Uterus (tissue), 4 donors: ENCODE data around the gene CAND1. TPM values are rescaled to one million over a fixed set of nuclear protein-coding genes. Genes with fewer than 3 reads are reported as not detected.
A peak's percentile ranks its signal among the peaks of the same experiment; 100 is the strongest.

ENCODE experiments used
- DNase-seq, 2 donors: peaks; one replicate each; pipeline ENCODE4 v3.0.0-alpha.2; 2019 to 2020
- H3K27ac ChIP-seq, 2 donors: fragments of 200-600 bp; sonication (generic); 1 replicate in 1 of 2; 2 replicates in 1 of 2; pipeline ENCODE4 v1.5.1; 2016 to 2018
- H3K27me3 ChIP-seq, 2 donors: fragments of 200-600 bp; sonication (generic); one replicate each; pipeline ENCODE4 v1.5.1; 2018 to 2019; ENCODE audit warnings: control low read depth in 1 of 2
- H3K36me3 ChIP-seq, 2 donors: fragments of 200-600 bp; sonication (generic); one replicate each; pipeline ENCODE4 v1.5.1; 2019; ENCODE audit warnings: control low read depth in 1 of 2
- H3K4me1 ChIP-seq, 2 donors: fragments of 200-600 bp; sonication (generic); one replicate each; pipeline ENCODE4 v1.5.1; 2018 to 2019; ENCODE audit warnings: control low read depth in 1 of 2
- H3K4me3 ChIP-seq, 2 donors: fragments of 200-600 bp; sonication (generic); 1 replicate in 1 of 2; 2 replicates in 1 of 2; pipeline ENCODE4 v1.5.1; 2018 to 2019; ENCODE audit warnings: mild to moderate bottlenecking in 1 of 2
- H3K9me3 ChIP-seq, 2 donors: fragments of 200-600 bp; sonication (generic); one replicate each; pipeline ENCODE4 v1.5.1; 2019; ENCODE audit warnings: control low read depth in 1 of 2
- POLR2A ChIP-seq, 2 donors: fragments of 450-650 bp; IDR thresholded peaks; one replicate each; pipeline ENCODE4 v1.6.1; 2016; ENCODE audit warnings: antibody characterized with exemption in 2 of 2, mild to moderate bottlenecking in 1 of 2, moderate library complexity in 1 of 2
- intact Hi-C: fragments of 100-400 bp; cut with DNase I; formaldehyde crosslinking; loops from one replicate; pipeline ENCODE4 v1.15.1; 2023; ENCODE audit warnings: low total_unique reads
- total RNA-seq, 4 donors: library from RNA; depleted of rRNA in 3 of 4; stranded (reverse); fragments of >200 nt in 3 of 4; gene quantifications; one replicate each; pipeline versions ENCODE4 v1.1.0 to v1.2.4, GENCODE V29; 2014 to 2023
- TF ChIP-seq, protein P1 (sequence below), 4 experiments: fragments of 200-600 bp in 2 of 4; fragments of 450-650 bp in 2 of 4; sonication (generic) in 2 of 4; IDR thresholded peaks; one replicate each; pipeline ENCODE4 v1.5.1; 2016 to 2019; ENCODE audit warnings: antibody characterized with exemption in 4 of 4, mild to moderate bottlenecking in 2 of 4, moderate library complexity in 1 of 4
- donor health status: DM: yes; HTN: yes; CAD: no.

Gene CAND1
- 100 to 1,000 TPM in 2 of 4 donors, 10 to 100 TPM in 2; 30.2 to 257 (median 92.8) TPM for total RNA-seq

DNA sequence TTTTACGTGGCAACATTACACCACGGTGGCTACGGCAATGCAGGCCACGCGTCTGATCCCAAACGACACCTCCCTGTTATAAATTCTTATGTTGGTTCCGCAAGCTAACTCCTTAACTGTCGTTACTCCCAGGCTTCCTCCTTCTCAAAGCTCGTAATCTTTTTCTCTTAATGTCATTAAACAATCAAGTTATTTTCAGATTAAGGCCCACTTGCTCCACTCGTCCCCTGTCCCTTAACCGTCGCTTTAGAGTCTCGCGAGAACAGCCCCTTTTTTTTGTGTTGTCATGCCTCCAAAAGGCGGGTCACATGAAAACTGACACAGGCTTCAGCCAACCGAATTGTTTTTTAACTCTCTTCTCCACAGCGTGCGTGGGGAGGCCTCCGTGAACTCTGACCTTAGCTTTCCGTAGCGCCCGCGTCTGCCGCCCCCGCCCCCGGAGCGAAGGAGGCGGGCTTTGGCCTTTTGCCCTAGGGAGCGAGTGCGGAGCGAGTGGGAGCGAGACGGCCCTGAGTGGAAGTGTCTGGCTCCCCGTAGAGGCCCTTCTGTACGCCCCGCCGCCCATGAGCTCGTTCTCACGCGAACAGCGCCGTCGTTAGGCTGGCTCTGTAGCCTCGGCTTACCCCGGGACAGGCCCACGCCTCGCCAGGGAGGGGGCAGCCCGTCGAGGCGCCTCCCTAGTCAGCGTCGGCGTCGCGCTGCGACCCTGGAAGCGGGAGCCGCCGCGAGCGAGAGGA is at the start of gene CAND1:
Gene CAND1 (plus strand): TSS at position 463 of the 737 bp plus-strand sequence. CDS start 360 bp downstream, outside the sequence.
- intact Hi-C loops, result no loop called here
- Histone ChIP-seq H3K9me3 (no peaks in the 10 kb centered on the region), H3K36me3 (no peaks in the 10 kb centered on the region), H3K27ac (peak within 1 kb of the TSS; percentile 98 to 99), H3K27me3 (no peaks in the 10 kb centered on the region), H3K4me1 (peaks cover 0 to 11% of the 10 kb centered on the region in 2 donors), H3K4me3 (peak within 1 kb of the TSS; percentile 70 to 97)
- peak; percentile 98 to 99 for DNase-seq
- peak; percentile 65 to 91 for TF ChIP-seq POLR2A (IDR thresholded peaks at IDR 0.05)
- TF ChIP-seq, protein P1, sequence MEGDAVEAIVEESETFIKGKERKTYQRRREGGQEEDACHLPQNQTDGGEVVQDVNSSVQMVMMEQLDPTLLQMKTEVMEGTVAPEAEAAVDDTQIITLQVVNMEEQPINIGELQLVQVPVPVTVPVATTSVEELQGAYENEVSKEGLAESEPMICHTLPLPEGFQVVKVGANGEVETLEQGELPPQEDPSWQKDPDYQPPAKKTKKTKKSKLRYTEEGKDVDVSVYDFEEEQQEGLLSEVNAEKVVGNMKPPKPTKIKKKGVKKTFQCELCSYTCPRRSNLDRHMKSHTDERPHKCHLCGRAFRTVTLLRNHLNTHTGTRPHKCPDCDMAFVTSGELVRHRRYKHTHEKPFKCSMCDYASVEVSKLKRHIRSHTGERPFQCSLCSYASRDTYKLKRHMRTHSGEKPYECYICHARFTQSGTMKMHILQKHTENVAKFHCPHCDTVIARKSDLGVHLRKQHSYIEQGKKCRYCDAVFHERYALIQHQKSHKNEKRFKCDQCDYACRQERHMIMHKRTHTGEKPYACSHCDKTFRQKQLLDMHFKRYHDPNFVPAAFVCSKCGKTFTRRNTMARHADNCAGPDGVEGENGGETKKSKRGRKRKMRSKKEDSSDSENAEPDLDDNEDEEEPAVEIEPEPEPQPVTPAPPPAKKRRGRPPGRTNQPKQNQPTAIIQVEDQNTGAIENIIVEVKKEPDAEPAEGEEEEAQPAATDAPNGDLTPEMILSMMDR (IDR thresholded peaks at IDR 0.05), result peak in 2 of 4 experiments; percentile 15 to 16

DNA sequence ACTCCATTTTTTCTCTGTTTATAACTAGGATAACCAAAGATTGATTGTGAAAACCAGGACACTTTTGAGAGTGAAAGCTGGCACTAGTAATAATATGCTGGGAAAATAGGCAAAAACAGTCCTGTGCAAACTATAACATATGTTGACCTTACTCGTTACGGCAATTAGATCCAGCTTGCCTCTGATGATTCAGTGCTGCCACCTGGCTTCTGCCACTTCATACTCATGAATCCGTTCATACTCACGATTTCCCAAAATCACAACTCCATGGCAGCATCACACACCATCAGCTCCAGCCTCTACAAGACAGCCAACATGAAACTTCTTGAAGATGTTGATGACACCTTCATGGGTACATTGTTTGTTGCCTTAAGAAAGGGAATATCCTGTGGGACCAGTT is 49.1 kb upstream of the CAND1 start:
- no peak for DNase-seq
- Histone ChIP-seq H3K4me3 (no peak overlapping the region), H3K9me3 (no peaks in the 10 kb centered on the region), H3K4me1 (no peaks in the 10 kb centered on the region), H3K27ac (no peak overlapping the region), H3K36me3 (no peaks in the 10 kb centered on the region), H3K27me3 (no peaks in the 10 kb centered on the region)
- TF ChIP-seq POLR2A (IDR thresholded peaks at IDR 0.05), result no peak
- TF ChIP-seq, protein P1 (IDR thresholded peaks at IDR 0.05), result no peak
- intact Hi-C loops, result no loop called here

DNA sequence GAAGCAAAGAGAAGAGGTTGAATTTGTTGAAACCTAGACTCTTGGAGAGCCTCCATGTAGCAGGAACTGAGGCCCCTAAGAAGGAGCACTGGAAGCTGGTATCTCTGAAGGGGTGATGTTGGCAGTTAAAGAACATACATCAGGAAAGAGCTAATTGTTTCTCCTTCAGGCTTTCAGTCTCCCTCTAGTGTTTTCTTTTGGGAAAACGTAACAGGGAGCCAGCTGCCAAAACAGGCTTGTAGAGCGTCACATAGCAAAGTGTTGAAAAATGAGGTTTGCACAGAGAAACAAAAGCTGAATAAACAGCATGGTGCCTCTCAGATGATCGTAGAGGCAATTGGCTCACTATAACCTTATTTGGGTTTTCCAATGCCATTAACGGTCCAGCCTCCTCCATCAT is 46.9 kb upstream of the CAND1 start:
- Histone ChIP-seq H3K9me3 (no peaks in the 10 kb centered on the region), H3K4me1 (no peaks in the 10 kb centered on the region), H3K36me3 (no peaks in the 10 kb centered on the region), H3K27me3 (no peaks in the 10 kb centered on the region), H3K27ac (no peak overlapping the region), H3K4me3 (no peak overlapping the region)
- intact Hi-C loops, result no loop called here
- DNase-seq, result no peak
- TF ChIP-seq, protein P1 (IDR thresholded peaks at IDR 0.05), result no peak
- no peak for TF ChIP-seq POLR2A (IDR thresholded peaks at IDR 0.05)

DNA sequence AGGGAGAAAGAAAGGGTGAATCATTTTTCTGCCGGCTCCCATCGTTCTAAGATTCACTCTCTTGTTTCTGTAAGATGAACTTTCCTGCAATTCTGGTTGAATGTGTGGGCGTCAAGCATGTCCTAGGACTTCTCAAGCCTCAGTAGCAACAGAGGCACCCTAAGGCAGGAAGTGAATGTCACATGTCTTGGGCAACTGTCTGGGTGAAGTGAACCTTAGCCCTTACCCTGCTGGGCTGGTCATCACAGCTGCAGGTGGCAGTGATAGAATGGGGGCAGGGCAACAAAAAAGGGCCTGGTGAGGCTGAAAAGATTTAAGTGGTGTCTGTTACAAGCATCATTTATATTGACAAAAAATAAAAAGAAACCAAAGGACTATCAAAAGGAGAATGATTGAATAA is 45.9 kb upstream of the CAND1 start:
- Histone ChIP-seq H3K36me3 (no peaks in the 10 kb centered on the region), H3K4me1 (no peaks in the 10 kb centered on the region), H3K4me3 (no peak overlapping the region), H3K9me3 (no peaks in the 10 kb centered on the region), H3K27me3 (no peaks in the 10 kb centered on the region), H3K27ac (no peak overlapping the region)
- DNase-seq, result no peak
- intact Hi-C loops, result no loop called here
- TF ChIP-seq POLR2A (IDR thresholded peaks at IDR 0.05), result no peak
- TF ChIP-seq, protein P1 (IDR thresholded peaks at IDR 0.05), result no peak

DNA sequence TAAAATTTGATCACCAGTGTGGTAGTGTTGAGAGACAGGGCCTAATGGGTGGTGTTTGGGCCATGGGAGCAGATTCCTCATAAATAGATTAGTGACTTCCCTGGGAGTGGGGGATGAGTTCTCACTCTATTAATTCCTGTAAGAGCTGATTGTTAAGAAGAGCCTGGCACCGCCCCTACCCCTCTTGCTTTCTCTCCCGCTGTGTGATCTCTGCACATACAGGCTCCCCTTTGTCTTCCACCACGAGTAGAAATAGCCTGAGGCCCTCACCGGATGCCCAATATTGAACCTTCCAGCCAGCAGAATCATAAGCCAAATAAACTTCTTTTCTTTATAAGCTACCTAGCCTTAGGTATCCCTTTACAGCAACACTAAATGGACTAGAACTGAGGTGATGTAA is 31.9 kb upstream of the CAND1 start:
- no peaks in the 10 kb centered on the region for H3K36me3 ChIP-seq
- H3K4me1 ChIP-seq, result no peaks in the 10 kb centered on the region
- DNase-seq, result no peak
- H3K4me3 ChIP-seq, result no peak overlapping the region
- peaks cover 0 to 4% of the 10 kb centered on the region in 2 donors for H3K9me3 ChIP-seq
- intact Hi-C loops, result no loop called here
- TF ChIP-seq, protein P1 (IDR thresholded peaks at IDR 0.05), result no peak
- no peak for TF ChIP-seq POLR2A (IDR thresholded peaks at IDR 0.05)
- no peak overlapping the region for H3K27ac ChIP-seq
- H3K27me3 ChIP-seq, result no peaks in the 10 kb centered on the region
